Natural killer cell (primary cell): ENCODE data around the gene SLC16A10. TPM values are rescaled to one million over a fixed set of nuclear protein-coding genes. Genes with fewer than 3 reads are reported as not detected.

Experiments used
- ATAC-seq, 3 donors: fragments of 150-1000 bp in 2 of 3; fragments of 200-7000 bp in 1 of 3; cut with Tn5 transposase; 1 replicate in 1 of 3; 2 replicates in 2 of 3; pipeline ENCODE4 v1.10.0; 2021; ENCODE audit warnings: mild to moderate bottlenecking in 2 of 3, moderate library complexity in 2 of 3
- DNase-seq, 2 donors: peaks; one replicate each; pipeline versions ENCODE4 v3.0.0 to v3.0.0-alpha.2; 2013 to 2021; ENCODE audit warnings: mixed read lengths in 1 of 2
- H3K27ac ChIP-seq: one replicate; pipeline ENCODE4 v1.5.1; 2013; ENCODE audit warnings: mild to moderate bottlenecking, low read length
- H3K27me3 ChIP-seq: one replicate; pipeline ENCODE4 v1.6.1; 2013; ENCODE audit warnings: low read length; ENCODE audit not compliant: control insufficient read depth, insufficient read depth
- H3K36me3 ChIP-seq: one replicate; pipeline ENCODE4 v1.6.1; 2013; ENCODE audit warnings: low read length; ENCODE audit not compliant: control insufficient read depth, insufficient read depth
- H3K4me1 ChIP-seq: one replicate; pipeline ENCODE4 v1.6.1; 2013; ENCODE audit warnings: low read length; ENCODE audit not compliant: control insufficient read depth, insufficient read depth
- H3K4me3 ChIP-seq: one replicate; pipeline ENCODE4 v1.5.1; 2013; ENCODE audit warnings: low read length
- H3K9me3 ChIP-seq: one replicate; pipeline ENCODE4 v1.6.1; 2013; ENCODE audit warnings: low read length; ENCODE audit not compliant: control insufficient read depth, insufficient read depth
- H3K27ac Mint-ChIP-seq, 2 donors: one replicate each; pipeline ENCODE4 v1.8.0; 2022; ENCODE audit warnings: mild to moderate bottlenecking in 2 of 2, mixed read lengths in 2 of 2, moderate library complexity in 1 of 2
- H3K27me3 Mint-ChIP-seq, 2 donors: one replicate each; pipeline ENCODE4 v1.8.0; 2022; ENCODE audit warnings: low read depth in 2 of 2, mixed read lengths in 2 of 2
- H3K36me3 Mint-ChIP-seq: one replicate; pipeline ENCODE4 v1.8.0; 2022; ENCODE audit warnings: mixed read lengths
- H3K4me1 Mint-ChIP-seq, 2 donors: one replicate each; pipeline ENCODE4 v1.8.0; 2022; ENCODE audit warnings: mixed read lengths in 2 of 2
- H3K4me3 Mint-ChIP-seq: one replicate; pipeline ENCODE4 v1.8.0; 2022; ENCODE audit warnings: mild to moderate bottlenecking, moderate library complexity, mixed read lengths
- H3K9me3 Mint-ChIP-seq, 2 donors: one replicate each; pipeline ENCODE4 v1.8.0; 2022; ENCODE audit warnings: mixed read lengths in 2 of 2
- WGBS: methylation state at CpG from one replicate; pipeline ENCODE4 v1.1.7; 2013; ENCODE audit warnings: missing lambda C conversion rate; ENCODE audit not compliant: insufficient coverage; 5-methylcytosine and 5-hydroxymethylcytosine counted together
- intact Hi-C: fragments of 100-400 bp; cut with micrococcal nuclease; formaldehyde crosslinking; loops from one replicate; pipeline ENCODE4 v1.14.2; 2022
- total RNA-seq, 4 donors: library from RNA; stranded (reverse); fragments of 120-200 nt in 1 of 4; gene quantifications; one replicate each; pipeline versions ENCODE4 v1.2.3 to v1.2.4, GENCODE V29; 2013 to 2022
- TF ChIP-seq, protein P1 (sequence below): fragments of 200-600 bp; IDR thresholded peaks from one replicate; pipeline ENCODE4 v1.8.0; 2022; ENCODE audit warnings: antibody characterized with exemption

Gene SLC16A10
- total RNA-seq, 3 donors from 2014 or later (not counting 1 experiment from before 2014, with no cell fraction given), result 0.05 to 0.53 (median 0.18) TPM

GRCh38 chr6:111267764-111268333 lies 180.5 kb downstream of the SLC16A10 start:
- no peaks in the 10 kb centered on the region for H3K27me3 ChIP-seq
- H3K27ac ChIP-seq, result no peak overlapping the region
- TF ChIP-seq, protein P1, sequence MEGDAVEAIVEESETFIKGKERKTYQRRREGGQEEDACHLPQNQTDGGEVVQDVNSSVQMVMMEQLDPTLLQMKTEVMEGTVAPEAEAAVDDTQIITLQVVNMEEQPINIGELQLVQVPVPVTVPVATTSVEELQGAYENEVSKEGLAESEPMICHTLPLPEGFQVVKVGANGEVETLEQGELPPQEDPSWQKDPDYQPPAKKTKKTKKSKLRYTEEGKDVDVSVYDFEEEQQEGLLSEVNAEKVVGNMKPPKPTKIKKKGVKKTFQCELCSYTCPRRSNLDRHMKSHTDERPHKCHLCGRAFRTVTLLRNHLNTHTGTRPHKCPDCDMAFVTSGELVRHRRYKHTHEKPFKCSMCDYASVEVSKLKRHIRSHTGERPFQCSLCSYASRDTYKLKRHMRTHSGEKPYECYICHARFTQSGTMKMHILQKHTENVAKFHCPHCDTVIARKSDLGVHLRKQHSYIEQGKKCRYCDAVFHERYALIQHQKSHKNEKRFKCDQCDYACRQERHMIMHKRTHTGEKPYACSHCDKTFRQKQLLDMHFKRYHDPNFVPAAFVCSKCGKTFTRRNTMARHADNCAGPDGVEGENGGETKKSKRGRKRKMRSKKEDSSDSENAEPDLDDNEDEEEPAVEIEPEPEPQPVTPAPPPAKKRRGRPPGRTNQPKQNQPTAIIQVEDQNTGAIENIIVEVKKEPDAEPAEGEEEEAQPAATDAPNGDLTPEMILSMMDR, result no peak
- Mint-ChIP-seq H3K4me3 (no peak overlapping the region), H3K9me3 (no peaks in the 10 kb centered on the region), H3K27ac (peak overlapping the region in 1 of 2 donors; percentile 39), H3K27me3 (no peaks in the 10 kb centered on the region), H3K4me1 (peaks cover 12 to 16% of the 10 kb centered on the region in 2 donors), H3K36me3 (peaks cover 22% of the 10 kb centered on the region)
- intact Hi-C loops, result no loop called here
- peaks cover 33% of the 10 kb centered on the region for H3K36me3 ChIP-seq
- WGBS, result 95% methylated on average over 7 of the region's 7 CpGs
- no peaks in the 10 kb centered on the region for H3K9me3 ChIP-seq
- H3K4me3 ChIP-seq, result no peak overlapping the region
- ATAC-seq (no peak), DNase-seq (no peak)
- no peaks in the 10 kb centered on the region for H3K4me1 ChIP-seq

- intact Hi-C loops, result no loop called here
- peaks cover 37% of the 10 kb centered on the region for H3K36me3 ChIP-seq
Observed at GRCh38 chr6:111269401-111269970, 182.2 kb downstream of the SLC16A10 start.

GRCh38 chr6:111270121-111270520 lies 182.8 kb downstream of the SLC16A10 start:
- H3K36me3 Mint-ChIP-seq, result peaks cover 42% of the 10 kb centered on the region
- H3K9me3 Mint-ChIP-seq, result peaks cover 5 to 7% of the 10 kb centered on the region in 2 donors
- no peaks in the 10 kb centered on the region for H3K4me1 ChIP-seq
- intact Hi-C loops, result no loop called here
- WGBS, result 99% methylated on average over 4 of the region's 4 CpGs
- TF ChIP-seq, protein P1, result no peak
- H3K27ac Mint-ChIP-seq, result no peak overlapping the region
- no peak overlapping the region for H3K4me3 ChIP-seq
- peaks cover 12 to 16% of the 10 kb centered on the region in 2 donors for H3K4me1 Mint-ChIP-seq
- no peaks in the 10 kb centered on the region for H3K27me3 ChIP-seq
- DNase-seq (no peak), ATAC-seq (no peak)
- H3K27ac ChIP-seq, result no peak overlapping the region
- peaks cover 42% of the 10 kb centered on the region for H3K36me3 ChIP-seq
- H3K9me3 ChIP-seq, result peaks cover 12% of the 10 kb centered on the region
- H3K27me3 Mint-ChIP-seq, result no peaks in the 10 kb centered on the region
- no peak overlapping the region for H3K4me3 Mint-ChIP-seq

More at GRCh38 chr6:111269401-111269970, 182.2 kb downstream of the SLC16A10 start:
- DNase-seq (no peak), ATAC-seq (no peak)
- no peak overlapping the region for H3K27ac Mint-ChIP-seq
- peaks cover 12 to 16% of the 10 kb centered on the region in 2 donors for H3K4me1 Mint-ChIP-seq
- H3K4me3 ChIP-seq, result no peak overlapping the region
- H3K36me3 Mint-ChIP-seq, result peaks cover 36% of the 10 kb centered on the region
- H3K9me3 Mint-ChIP-seq, result peaks cover 3 to 5% of the 10 kb centered on the region in 2 donors
- H3K4me3 Mint-ChIP-seq, result no peak overlapping the region
- TF ChIP-seq, protein P1, result no peak
- no peaks in the 10 kb centered on the region for H3K4me1 ChIP-seq
- no peaks in the 10 kb centered on the region for H3K27me3 ChIP-seq
- H3K9me3 ChIP-seq, result peaks cover 8% of the 10 kb centered on the region
- H3K27me3 Mint-ChIP-seq, result no peaks in the 10 kb centered on the region
- H3K27ac ChIP-seq, result no peak overlapping the region
- WGBS, result 100% methylated on average over 1 of the region's 1 CpG
